Adrenal gland (tissue), 12 donors: ENCODE measurements around the gene DLX5. TPM values are rescaled to one million over a fixed set of nuclear protein-coding genes. Genes with fewer than 3 reads are reported as not detected.

Experiments used
- DNase-seq, 7 donors: peaks; one replicate each; pipeline ENCODE4 v3.0.0-alpha.2; 2019 to 2020
- H3K27ac ChIP-seq, 5 donors: fragments of 200-600 bp; sonication (generic) in 4 of 5; 1 replicate in 3 of 5; 2 replicates in 2 of 5; pipeline versions ENCODE4 v1.5.1 to v1.8.0; 2016 to 2020; ENCODE audit warnings: mild to moderate bottlenecking in 1 of 5
- H3K27me3 ChIP-seq: fragments of 200-600 bp; 2 replicates; pipeline ENCODE4 v1.8.0; 2021
- H3K36me3 ChIP-seq, 2 donors: fragments of 200-600 bp; replicated peaks in 1 of 2; 1 replicate in 1 of 2; 2 replicates in 1 of 2; pipeline versions ENCODE4 v1.5.1 to v1.8.0; 2018 to 2022
- H3K4me1 ChIP-seq, 2 donors: fragments of 200-600 bp; replicated peaks in 1 of 2; 1 replicate in 1 of 2; 2 replicates in 1 of 2; pipeline versions ENCODE4 v1.5.1 to v1.8.0; 2018 to 2021
- H3K4me3 ChIP-seq, 4 donors: fragments of 200-600 bp; sonication (generic) in 3 of 4; one replicate each; pipeline ENCODE4 v1.5.1; 2016 to 2018
- H3K9me3 ChIP-seq, 3 donors: fragments of 200-600 bp; sonication (generic) in 1 of 3; replicated peaks in 1 of 3; 1 replicate in 2 of 3; 2 replicates in 1 of 3; pipeline versions ENCODE4 v1.5.1 to v1.8.0; 2016 to 2021
- POLR2A ChIP-seq, 2 donors: fragments of 450-650 bp; IDR thresholded peaks; one replicate each; pipeline ENCODE4 v1.6.1; 2017; ENCODE audit warnings: antibody characterized with exemption in 2 of 2, mild to moderate bottlenecking in 2 of 2, moderate library complexity in 1 of 2
- WGBS, 4 donors: extraction: QIAGEN DNeasy Blood & Tissue Kit in 2 of 4; methylation state at CpG; one replicate each; pipeline versions ENCODE4 v1.1.5 to v1.1.7; 2013 to 2017; 5-methylcytosine and 5-hydroxymethylcytosine counted together
- intact Hi-C, 2 donors: fragments of 100-400 bp; cut with DNase I; formaldehyde crosslinking; loops; one replicate each; pipeline versions ENCODE4 v1.14.1 to v1.15.0; 2022 to 2023
- polyA plus RNA-seq, 3 donors: library from polyadenylated mRNA; stranded (reverse); fragments of 200-250 nt in 2 of 3; fragments of 350-450 nt in 1 of 3; fragmentation: Illumina TruSeq in 1 of 3; extraction: RNeasy Lipid Tissue Mini Kit (QIAGEN cat#74804) in 1 of 3; gene quantifications; one replicate each; pipeline ENCODE4 v1.2.3, GENCODE V29; 2013 to 2014
- total RNA-seq, 9 donors: library from RNA; depleted of rRNA in 4 of 9; stranded (reverse); fragments of >200 nt in 4 of 9; fragments of 120-200 nt in 1 of 9; fragmentation: NEBNext Ultra II Directional in 1 of 9; extraction: Animal tissue kit (Norgen Biotek cat#: 25700) in 1 of 9; gene quantifications; one replicate each; pipeline versions ENCODE4 v1.1.0 to v1.2.4, GENCODE V29; 2013 to 2023
- TF ChIP-seq, protein P1 (sequence below), 6 experiments: fragments of 450-650 bp in 4 of 6; fragments of 200-600 bp in 2 of 6; sonication (generic) in 1 of 6; IDR thresholded peaks; 1 replicate in 5 of 6; 2 replicates in 1 of 6; pipeline versions ENCODE4 v1.5.1 to v1.8.0; 2016 to 2021; ENCODE audit warnings: antibody characterized with exemption in 6 of 6, mild to moderate bottlenecking in 2 of 6, moderate library complexity in 1 of 6
- donor health status: healthy with polysubstance abuse.
- donor health status: Bipolar disorder and iron deficiency.
- donor health status: DM: yes; HTN: yes; CAD: no.
- donor health status: DM: no; HTN: no; CAD: no.
- donor health status: DM: no; HTN: no; CAD: no.
- donor health status: DM: yes; HTN: yes; CAD: no.

Gene DLX5
- total and polyA plus RNA-seq, 12 donors, result 0.11 to 0.55 (median 0.24) TPM; not detected in 5

DNA sequence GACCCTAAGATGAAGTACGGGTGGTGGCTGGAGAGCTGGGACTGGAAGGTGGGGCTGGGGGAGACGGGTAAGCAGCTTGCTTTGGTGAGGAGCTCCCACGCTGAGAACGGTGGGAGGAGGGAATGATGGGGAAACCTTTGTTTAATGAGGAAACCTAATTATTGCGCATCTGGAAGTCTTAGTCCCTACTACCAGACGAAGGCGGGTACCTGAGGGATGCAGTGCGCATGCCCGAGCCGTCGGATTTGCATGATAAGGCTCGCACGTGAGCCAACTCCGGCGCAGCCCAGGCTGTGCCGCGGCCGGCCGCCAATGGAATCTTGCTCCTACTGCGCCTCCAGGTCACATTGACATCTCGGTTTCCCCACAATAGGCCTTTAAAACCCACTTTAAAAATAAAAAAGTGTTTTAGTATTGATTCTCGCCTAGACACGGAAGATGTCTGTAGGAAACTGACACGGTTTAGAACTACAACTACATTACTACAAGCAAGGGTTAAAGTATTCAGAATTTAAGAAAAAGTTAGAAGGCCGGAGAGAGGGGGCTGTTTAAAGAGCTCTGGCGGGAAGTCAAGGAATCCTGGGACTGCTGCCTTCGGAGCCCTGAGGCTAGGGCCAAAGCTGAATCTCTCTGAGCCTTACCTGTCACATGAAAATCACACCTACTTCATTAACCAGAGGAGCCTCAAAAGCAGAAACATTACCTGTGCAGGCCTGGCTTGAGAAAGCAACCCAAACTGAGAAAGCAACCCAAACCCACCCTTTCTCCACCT is 31.4 kb downstream of the DLX5 start:
- Histone ChIP-seq H3K27me3 (peaks cover 84% of the 10 kb centered on the region), H3K4me3 (no peak overlapping the region)
- intact Hi-C loops, result no loop called here

DNA sequence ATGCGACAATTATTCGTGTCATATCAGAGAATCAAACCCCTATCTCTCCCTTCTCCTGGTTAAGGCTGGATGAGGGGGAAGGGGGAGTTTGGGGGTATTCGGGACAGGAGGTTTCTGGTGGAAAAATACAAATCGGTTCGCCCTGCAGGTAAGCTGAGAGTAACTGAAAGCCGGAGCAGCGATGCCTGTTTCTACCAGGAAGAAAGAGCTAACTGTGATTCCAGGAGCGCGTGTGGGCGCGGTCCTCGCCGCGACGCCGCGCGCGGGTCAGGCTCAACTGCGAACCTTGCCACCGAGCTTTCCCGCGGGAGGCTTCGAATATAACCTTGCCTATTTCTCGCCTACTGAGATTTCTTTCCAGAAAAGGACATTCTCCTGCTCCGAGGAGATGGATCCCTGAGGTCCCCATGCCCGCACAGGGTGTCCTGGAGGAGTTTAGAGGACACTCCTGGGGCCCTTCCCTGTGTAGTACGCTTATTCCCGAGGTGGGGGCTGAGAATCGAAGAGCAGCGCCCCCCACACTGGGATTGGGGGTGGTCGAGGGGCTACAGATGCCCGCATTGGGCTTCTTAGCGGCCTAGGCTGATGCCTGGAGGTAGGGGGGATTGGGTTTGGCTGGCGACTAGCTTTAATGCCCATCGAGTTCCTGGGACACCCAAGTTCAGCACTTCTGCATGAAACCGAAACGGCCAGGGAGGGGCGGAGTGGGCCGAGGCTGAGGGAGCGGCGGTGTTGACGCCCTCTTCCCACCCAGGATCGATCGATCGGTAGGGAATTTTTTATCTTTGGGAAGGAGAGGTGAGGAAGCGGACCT is 32.2 kb downstream of the DLX5 start:
- no peaks in the 10 kb centered on the region for H3K4me1 ChIP-seq
- intact Hi-C loops, result no loop called here
- no peak for DNase-seq
- no peaks in the 10 kb centered on the region for H3K9me3 ChIP-seq
- WGBS, 4 donors, result 10 to 12% (median 11%) methylated on average over 46 to 47 of the region's 47 CpGs
- peaks cover 75% of the 10 kb centered on the region for H3K27me3 ChIP-seq
- H3K4me3 ChIP-seq, result no peak overlapping the region
- H3K36me3 ChIP-seq, result no peaks in the 10 kb centered on the region
- TF ChIP-seq, protein P1, sequence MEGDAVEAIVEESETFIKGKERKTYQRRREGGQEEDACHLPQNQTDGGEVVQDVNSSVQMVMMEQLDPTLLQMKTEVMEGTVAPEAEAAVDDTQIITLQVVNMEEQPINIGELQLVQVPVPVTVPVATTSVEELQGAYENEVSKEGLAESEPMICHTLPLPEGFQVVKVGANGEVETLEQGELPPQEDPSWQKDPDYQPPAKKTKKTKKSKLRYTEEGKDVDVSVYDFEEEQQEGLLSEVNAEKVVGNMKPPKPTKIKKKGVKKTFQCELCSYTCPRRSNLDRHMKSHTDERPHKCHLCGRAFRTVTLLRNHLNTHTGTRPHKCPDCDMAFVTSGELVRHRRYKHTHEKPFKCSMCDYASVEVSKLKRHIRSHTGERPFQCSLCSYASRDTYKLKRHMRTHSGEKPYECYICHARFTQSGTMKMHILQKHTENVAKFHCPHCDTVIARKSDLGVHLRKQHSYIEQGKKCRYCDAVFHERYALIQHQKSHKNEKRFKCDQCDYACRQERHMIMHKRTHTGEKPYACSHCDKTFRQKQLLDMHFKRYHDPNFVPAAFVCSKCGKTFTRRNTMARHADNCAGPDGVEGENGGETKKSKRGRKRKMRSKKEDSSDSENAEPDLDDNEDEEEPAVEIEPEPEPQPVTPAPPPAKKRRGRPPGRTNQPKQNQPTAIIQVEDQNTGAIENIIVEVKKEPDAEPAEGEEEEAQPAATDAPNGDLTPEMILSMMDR (IDR thresholded peaks at IDR 0.05), result no peak
- TF ChIP-seq POLR2A (IDR thresholded peaks at IDR 0.05), result no peak
- H3K27ac ChIP-seq, result no peak overlapping the region

More for the DNA sequence above, 31.4 kb downstream of the DLX5 start:
- TF ChIP-seq POLR2A (IDR thresholded peaks at IDR 0.05), result no peak
- TF ChIP-seq, protein P1 (IDR thresholded peaks at IDR 0.05), result no peak
- Histone ChIP-seq H3K4me1 (no peaks in the 10 kb centered on the region), H3K36me3 (no peaks in the 10 kb centered on the region), H3K27ac (no peak overlapping the region), H3K9me3 (no peaks in the 10 kb centered on the region)
- WGBS, 4 donors, result 11 to 14% (median 12%) methylated on average over 22 to 27 of the region's 27 CpGs
- no peak for DNase-seq

DNA sequence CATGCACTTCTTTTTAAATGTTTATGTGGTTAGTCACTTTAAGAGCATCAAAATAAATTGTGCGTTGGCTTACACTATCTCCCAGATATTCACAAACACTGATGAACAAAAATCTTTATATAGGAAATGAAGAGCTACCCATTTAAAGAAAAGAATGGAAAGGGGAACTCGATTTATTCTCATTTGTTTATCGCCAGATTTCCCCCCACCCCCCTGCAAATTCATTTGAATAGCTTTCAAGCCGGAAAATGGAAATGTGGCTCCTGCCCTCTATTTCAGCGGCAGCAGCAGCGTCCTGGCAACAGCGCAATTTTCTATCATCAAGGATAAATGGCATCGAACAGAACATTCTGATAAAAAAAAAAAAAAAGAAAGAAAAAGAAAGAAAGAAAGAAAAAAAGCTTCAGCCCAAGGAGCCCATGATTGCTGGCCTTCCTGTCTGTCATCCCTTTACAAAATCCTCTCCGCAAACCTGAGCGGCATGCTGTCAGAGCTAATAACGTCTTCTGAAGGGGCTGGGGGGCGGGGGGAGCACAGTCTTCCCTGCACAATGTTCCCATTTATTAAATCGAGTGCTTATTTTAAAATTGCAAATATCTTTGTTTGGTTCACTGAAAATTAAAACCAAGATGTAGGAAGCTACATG is 33.0 kb downstream of the DLX5 start:
- WGBS, 4 donors, result 12 to 15% (median 13%) methylated on average over 13 of the region's 13 CpGs
- TF ChIP-seq, protein P1 (IDR thresholded peaks at IDR 0.05), result no peak
- TF ChIP-seq POLR2A (IDR thresholded peaks at IDR 0.05), result no peak
- intact Hi-C loops, result no loop called here

GRCh38 chr7:96989859-96990317 is 34.7 kb downstream of the DLX5 start:
- Histone ChIP-seq H3K4me3 (no peak overlapping the region), H3K36me3 (no peaks in the 10 kb centered on the region), H3K4me1 (no peaks in the 10 kb centered on the region), H3K9me3 (no peaks in the 10 kb centered on the region), H3K27me3 (peaks cover 57% of the 10 kb centered on the region), H3K27ac (no peak overlapping the region)
- 25 to 29% (median 28%) methylated on average over 8 of the region's 8 CpGs for WGBS, 4 donors
- no peak for DNase-seq
- intact Hi-C loops, result no loop called here
- TF ChIP-seq, protein P1 (IDR thresholded peaks at IDR 0.05), result no peak
- TF ChIP-seq POLR2A (IDR thresholded peaks at IDR 0.05), result no peak

More for the DNA sequence above, 33.0 kb downstream of the DLX5 start:
- Histone ChIP-seq H3K36me3 (no peaks in the 10 kb centered on the region), H3K27ac (no peak overlapping the region), H3K4me3 (no peak overlapping the region), H3K9me3 (no peaks in the 10 kb centered on the region), H3K4me1 (no peaks in the 10 kb centered on the region), H3K27me3 (peaks cover 68% of the 10 kb centered on the region)
- DNase-seq, result peak in 1 of 7 donors; percentile 15
